ENCODE measurements around the gene CSNK1G1.

Gene CSNK1G1

GRCh38 chr15:64138331-64138941 lies 217.5 kb downstream of the CSNK1G1 start:
- H3K4me3 ChIP-seq (ENCODE audit: low read depth, low read length), result no peak overlapping the region
- in situ Hi-C loops (cut with HindIII; ENCODE audit: low sequenced_read_pairs), result no loop called here
- no peak for TF ChIP-seq CTCF (IDR thresholded peaks at IDR 0.05; ENCODE audit: low read depth, low read length, missing control alignments)
- no peak for DNase-seq (ENCODE audit: low read depth)

- no peak for TF ChIP-seq CTCF (IDR thresholded peaks at IDR 0.05; ENCODE audit: low read depth, low read length, missing control alignments)
- H3K4me3 ChIP-seq (ENCODE audit: low read depth, low read length), result no peak overlapping the region
- in situ Hi-C loops (cut with HindIII; ENCODE audit: low sequenced_read_pairs), result no loop called here
- no peak for DNase-seq (ENCODE audit: low read depth)
Measured at GRCh38 chr15:64137226-64137833, 218.6 kb downstream of the CSNK1G1 start.

GRCh38 chr15:64136347-64136746 lies 219.6 kb downstream of the CSNK1G1 start:
- in situ Hi-C loops (cut with HindIII; ENCODE audit: low sequenced_read_pairs), result no loop called here
- no peak for TF ChIP-seq CTCF (IDR thresholded peaks at IDR 0.05; ENCODE audit: low read depth, low read length, missing control alignments)

GRCh38 chr15:64134345-64134829 lies 221.6 kb downstream of the CSNK1G1 start:
- H3K4me3 ChIP-seq (ENCODE audit: low read depth, low read length), result no peak overlapping the region
- no peak for TF ChIP-seq CTCF (IDR thresholded peaks at IDR 0.05; ENCODE audit: low read depth, low read length, missing control alignments)
- in situ Hi-C loops (cut with HindIII; ENCODE audit: low sequenced_read_pairs), result no loop called here
- DNase-seq (ENCODE audit: low read depth), result peak; percentile 15

More at GRCh38 chr15:64136347-64136746, 219.6 kb downstream of the CSNK1G1 start:
- no peak overlapping the region for H3K4me3 ChIP-seq (ENCODE audit: low read depth, low read length)
- no peak for DNase-seq (ENCODE audit: low read depth)

- DNase-seq (ENCODE audit: low read depth), result no peak
- TF ChIP-seq CTCF (IDR thresholded peaks at IDR 0.05; ENCODE audit: low read depth, low read length, missing control alignments), result no peak
- H3K4me3 ChIP-seq (ENCODE audit: low read depth, low read length), result no peak overlapping the region
- in situ Hi-C loops (cut with HindIII; ENCODE audit: low sequenced_read_pairs), result no loop called here
Measured at GRCh38 chr15:64133623-64134344, 222.2 kb downstream of the CSNK1G1 start.

GRCh38 chr15:64132217-64132616 lies 223.8 kb downstream of the CSNK1G1 start:
- in situ Hi-C loops (cut with HindIII; ENCODE audit: low sequenced_read_pairs), result no loop called here
- DNase-seq (ENCODE audit: low read depth), result no peak
- H3K4me3 ChIP-seq (ENCODE audit: low read depth, low read length), result no peak overlapping the region
- no peak for TF ChIP-seq CTCF (IDR thresholded peaks at IDR 0.05; ENCODE audit: low read depth, low read length, missing control alignments)

Data from astrocyte of the cerebellum (primary cell).